Stimulated activated CD4-positive, alpha-beta T cell treated with anti-CD3 and anti-CD28 coated beads, Interleukin-1b, Interleukin-23, amount 100 ng/mL, for 24 hours (primary cell): ENCODE data around the gene OSTC.

Source experiments
- DNase-seq, 4 experiments: peaks; one replicate each; pipeline ENCODE4 v3.0.0-alpha.2; 2020; ENCODE audit warnings: low read depth in 4 of 4, low spot score in 1 of 4

Gene OSTC

GRCh38 chr4:108644237-108644636 is 6.2 kb upstream of the OSTC start:
- DNase-seq: no peak

- no peak for DNase-seq
Observed at GRCh38 chr4:108646706-108647105, 3.7 kb upstream of the OSTC start.

DNA sequence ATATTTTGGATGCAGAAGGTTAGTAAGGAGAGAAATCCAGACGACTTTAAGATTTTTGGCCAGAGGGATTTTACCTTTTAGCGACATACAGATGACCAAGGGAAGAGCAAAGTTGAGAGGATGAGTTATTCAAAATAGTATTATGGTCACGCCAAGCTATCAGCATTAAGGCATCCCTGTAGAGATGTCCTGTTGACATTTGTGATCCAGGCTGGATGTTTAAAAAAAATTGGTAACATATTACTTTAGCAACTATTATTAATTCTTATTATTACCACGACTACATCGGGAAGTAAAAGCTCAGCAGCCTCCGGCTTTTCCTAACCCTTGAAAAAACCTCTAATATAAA is 562 bp upstream of the OSTC start:
- no peak for DNase-seq

- no peak for DNase-seq
Observed at GRCh38 chr4:108651014-108651791, 804 bp downstream of the OSTC start.

DNA sequence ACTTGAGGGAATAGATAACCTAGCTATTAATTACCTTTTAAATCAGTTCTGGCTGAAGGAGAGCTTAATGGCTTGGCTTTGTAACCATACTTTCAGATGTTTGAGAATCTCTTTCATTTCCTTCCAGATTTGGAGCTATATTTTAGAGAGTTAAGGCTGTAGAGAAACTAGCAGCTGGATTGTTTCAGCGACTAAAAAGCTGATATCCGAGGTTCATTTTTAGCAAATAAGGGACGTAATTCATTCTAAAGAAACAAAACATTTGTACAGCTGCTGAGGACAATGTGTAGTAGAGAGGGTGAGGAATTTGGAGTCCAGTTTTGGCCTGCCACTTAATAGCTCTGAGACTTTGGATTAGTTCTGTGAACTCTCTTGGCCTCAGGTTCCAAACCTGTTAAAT is 12.2 kb downstream of the OSTC start:
- DNase-seq: no peak

GRCh38 chr4:108674356-108674977 is 24.1 kb downstream of the OSTC start:
- DNase-seq: no peak

GRCh38 chr4:108681321-108681809 is 31.0 kb downstream of the OSTC start:
- DNase-seq: no peak

DNA sequence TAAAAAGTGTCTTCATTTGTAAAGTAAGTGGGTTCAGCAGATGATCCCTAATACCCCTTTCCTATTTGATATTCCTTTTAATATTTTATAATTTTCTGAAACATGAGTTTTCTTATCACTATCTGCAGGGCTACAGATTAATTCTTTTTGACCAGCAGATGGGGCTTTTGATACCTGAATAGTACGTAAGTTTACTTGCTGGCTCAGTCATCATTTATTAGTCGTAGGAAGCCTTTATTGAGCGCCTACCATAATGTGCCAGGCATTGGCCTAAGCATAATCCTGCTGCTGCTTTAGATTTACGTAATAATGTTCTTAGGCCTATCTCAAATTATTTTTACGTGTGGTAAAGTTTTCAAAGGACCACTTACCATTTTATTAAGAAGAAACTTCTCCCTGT is 33.1 kb downstream of the OSTC start:
- DNase-seq: no peak

DNA sequence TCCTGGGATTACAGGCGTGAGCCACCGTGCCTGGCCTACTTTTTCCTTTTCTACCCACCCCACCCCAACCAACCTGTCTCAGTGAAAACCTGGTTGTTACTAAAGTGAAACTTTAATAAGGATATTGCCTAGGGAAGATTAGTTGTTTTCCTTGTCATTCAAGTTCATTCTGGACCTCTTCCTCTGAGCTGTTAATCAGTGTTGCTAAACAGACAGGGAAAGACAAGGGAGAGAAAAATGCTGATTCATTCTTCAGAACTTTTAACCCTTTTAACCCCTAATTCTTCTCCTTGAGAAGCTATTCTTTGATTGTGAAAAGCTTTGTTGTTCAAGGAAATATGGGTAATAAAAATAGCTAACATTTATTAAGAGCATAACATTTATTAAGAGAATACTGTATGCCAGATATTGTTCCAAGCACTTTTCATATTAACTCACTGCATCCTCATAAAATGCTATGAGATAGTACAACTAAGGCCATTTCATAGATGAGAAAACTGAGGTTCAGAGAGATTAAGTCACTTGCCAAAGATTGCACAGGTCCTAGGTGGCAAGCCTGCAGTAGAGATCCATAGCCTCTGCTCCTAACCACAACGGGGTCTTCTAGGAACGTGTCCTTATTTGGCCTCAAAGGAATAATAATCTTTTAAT is 34.8 kb downstream of the OSTC start:
- DNase-seq: no peak

DNA sequence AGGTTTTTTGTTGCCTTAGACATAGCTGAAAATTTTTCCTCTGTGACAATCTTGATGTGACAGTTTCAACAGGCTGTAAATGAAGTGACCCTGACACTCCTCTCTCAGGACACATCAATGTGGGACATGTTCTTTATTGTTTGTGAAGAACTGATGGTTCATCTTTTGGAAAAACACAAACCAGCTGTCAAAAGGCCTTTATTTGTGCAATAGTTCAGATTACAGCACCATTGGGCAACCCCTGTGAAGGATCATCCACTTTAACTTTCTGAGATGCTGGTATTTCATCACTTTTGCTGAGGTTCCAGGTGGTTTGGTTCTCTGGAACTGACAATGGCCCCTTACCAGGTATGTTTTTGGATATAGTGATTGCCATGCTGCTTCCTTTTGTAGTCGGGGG is 40.3 kb downstream of the OSTC start:
- DNase-seq: no peak

- DNase-seq: no peak
Observed at GRCh38 chr4:108693211-108693610, 42.8 kb downstream of the OSTC start.

- no peak for DNase-seq
Observed at GRCh38 chr4:108693819-108694218, 43.4 kb downstream of the OSTC start.

DNA sequence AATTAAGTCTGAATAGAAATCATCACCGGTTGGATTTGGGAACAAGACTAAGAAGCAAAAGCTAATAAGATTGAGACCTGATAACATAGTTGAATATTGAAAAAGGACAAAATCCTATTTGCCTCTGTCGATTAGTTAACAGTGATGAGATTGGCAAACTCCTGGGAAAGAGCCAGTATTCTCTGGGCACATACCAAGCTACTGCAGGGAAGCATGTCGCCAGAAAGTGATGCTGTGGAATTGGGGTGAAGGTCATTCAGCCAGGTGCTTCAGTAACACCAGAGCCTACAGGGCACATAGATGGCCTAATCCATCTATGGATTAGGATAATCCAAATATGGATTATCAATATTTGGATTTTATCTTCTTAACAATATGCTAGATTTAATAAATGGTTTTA is 44.0 kb downstream of the OSTC start:
- DNase-seq: no peak

DNA sequence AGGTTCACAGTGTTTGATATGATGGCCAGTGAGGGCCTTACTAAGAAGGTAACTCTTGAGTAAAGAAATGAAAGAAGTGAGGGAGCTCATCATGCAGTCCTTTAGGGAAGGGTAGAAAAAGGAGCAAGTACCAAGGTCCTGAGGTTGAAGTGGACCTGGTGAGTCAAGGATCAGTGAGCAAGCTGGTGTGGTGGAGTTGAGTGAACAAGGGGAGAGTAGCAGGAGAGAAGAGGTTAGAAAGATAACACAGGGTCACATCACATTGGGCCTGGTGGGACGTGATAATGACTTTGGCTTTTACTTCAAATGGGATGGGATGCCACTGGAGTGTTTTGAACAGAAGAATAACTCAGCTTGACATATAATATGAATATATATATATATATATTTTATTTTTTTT is 44.7 kb downstream of the OSTC start:
- no peak for DNase-seq

DNA sequence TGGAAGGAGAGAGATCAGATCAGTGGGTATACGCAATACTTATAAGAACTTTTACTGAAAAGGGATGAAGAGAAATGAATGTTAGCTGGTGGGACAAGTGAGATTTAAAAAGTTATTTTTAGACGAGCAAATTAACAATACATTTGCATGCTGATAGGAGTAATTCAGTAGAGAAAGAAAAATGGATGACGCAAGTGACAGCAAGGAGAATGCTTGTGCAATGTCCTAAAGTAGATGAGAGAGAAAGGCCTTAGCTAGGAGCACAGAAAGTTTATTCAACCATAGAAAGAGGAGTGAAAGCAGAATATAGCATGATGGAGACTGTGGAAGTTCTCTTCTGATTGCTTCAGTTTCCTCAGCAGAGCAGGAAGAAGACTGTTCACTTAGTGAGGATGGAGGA is 45.8 kb downstream of the OSTC start:
- no peak for DNase-seq

GRCh38 chr4:108700081-108700757 is 49.8 kb downstream of the OSTC start:
- DNase-seq: no peak

GRCh38 chr4:108702960-108703359 is 52.6 kb downstream of the OSTC start:
- no peak for DNase-seq

DNA sequence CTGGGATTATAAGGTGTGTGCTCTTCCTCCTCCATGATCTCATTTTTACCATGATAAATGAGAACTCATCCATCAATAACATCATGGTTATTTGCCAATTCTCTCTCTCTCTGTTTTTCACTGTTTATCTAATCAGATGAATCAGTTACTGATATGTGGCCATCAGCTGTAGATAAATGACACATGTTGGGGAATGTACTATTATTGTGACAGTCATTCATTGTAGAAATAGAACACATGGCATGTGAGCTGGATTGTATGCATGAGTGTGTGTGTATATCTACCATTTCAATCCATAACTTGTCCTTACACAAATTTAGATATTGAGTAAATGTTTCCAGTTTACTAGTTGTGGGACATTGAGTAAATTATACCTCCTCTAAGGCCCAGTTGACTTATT is 53.0 kb downstream of the OSTC start:
- DNase-seq: no peak

GRCh38 chr4:108703966-108704365 is 53.6 kb downstream of the OSTC start:
- DNase-seq: no peak

DNA sequence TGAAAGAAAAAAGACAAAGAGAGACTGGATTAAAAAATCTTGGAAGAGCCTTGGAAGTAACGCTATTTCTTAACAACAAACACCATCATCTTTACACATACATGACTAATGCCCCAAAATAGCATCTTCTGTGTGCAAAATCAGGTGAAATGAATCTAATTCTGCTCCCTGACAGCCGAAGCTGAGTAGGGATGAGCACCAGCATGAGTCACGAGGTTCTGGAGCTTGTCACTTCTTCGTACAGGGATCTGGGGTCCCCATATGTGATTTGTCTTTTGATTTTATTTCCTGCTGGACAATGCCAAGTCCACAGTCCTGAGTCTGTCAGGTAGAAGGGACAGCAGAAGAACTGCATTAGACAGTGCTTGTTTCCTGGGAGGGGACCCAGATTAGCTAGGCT is 55.9 kb downstream of the OSTC start:
- no peak for DNase-seq

DNA sequence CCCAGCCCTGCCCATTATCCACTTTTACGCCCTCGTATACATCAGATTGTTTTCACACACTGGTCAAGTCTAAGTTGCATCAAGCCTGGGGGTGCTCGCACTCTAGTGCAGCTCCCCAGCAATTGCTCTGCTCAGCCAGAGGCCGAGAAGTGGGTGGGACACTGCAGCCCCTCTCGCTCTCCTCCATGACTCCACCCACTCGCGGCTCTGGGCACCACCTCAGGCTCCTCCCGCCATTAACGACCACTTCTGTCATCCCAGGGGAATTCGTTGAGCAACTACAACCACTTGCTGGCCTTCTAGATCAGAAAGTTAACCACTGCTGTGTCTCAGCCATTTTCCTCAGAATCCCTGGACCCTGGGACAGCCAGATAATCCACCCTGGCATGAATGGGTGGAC is 58.8 kb downstream of the OSTC start:
- no peak for DNase-seq

GRCh38 chr4:108709722-108710121 is 59.3 kb downstream of the OSTC start:
- no peak for DNase-seq
